Liver (tissue), 9 donors: ENCODE data around the gene ASPHD2. TPM values are rescaled to one million over a fixed set of nuclear protein-coding genes. Genes with fewer than 3 reads are reported as not detected.

Experiments used
- DNase-seq: peaks from one replicate; pipeline ENCODE4 v3.0.0-alpha.2; 2017; ENCODE audit warnings: low spot score
- H3K27ac ChIP-seq, 2 donors: one replicate each; pipeline ENCODE4 v1.7.0; 2013; ENCODE audit warnings: inconsistent platforms in 2 of 2, low read length in 2 of 2, control low read depth in 1 of 2, low read depth in 1 of 2, mild to moderate bottlenecking in 1 of 2
- H3K27me3 ChIP-seq, 4 donors: one replicate each; pipeline versions ENCODE4 v1.6.1 to v1.7.0; 2013; ENCODE audit warnings: low read length in 3 of 4, inconsistent platforms in 1 of 4, mild to moderate bottlenecking in 1 of 4, moderate library complexity in 1 of 4; ENCODE audit not compliant: control insufficient read depth in 4 of 4, insufficient read depth in 4 of 4
- H3K36me3 ChIP-seq, 4 donors: one replicate each; pipeline versions ENCODE4 v1.6.1 to v1.7.0; 2013; ENCODE audit warnings: low read length in 3 of 4, mild to moderate bottlenecking in 3 of 4, low read depth in 1 of 4, moderate library complexity in 1 of 4; ENCODE audit not compliant: control insufficient read depth in 4 of 4, insufficient read depth in 3 of 4
- H3K4me1 ChIP-seq, 4 donors: one replicate each; pipeline versions ENCODE4 v1.6.1 to v1.7.0; 2013; ENCODE audit warnings: low read length in 3 of 4, mild to moderate bottlenecking in 3 of 4, moderate library complexity in 1 of 4; ENCODE audit not compliant: control insufficient read depth in 4 of 4, insufficient read depth in 4 of 4
- H3K4me3 ChIP-seq, 3 donors: one replicate each; pipeline versions ENCODE4 v1.6.1 to v1.7.0; 2013; ENCODE audit warnings: low read length in 3 of 3, control low read depth in 1 of 3, low read depth in 1 of 3, mild to moderate bottlenecking in 1 of 3
- H3K9ac ChIP-seq, 2 donors: one replicate each; pipeline ENCODE4 v1.7.0; 2013; ENCODE audit warnings: low read length in 2 of 2, mild to moderate bottlenecking in 2 of 2, moderate library complexity in 2 of 2, control low read depth in 1 of 2, low read depth in 1 of 2
- H3K9me3 ChIP-seq, 4 donors: one replicate each; pipeline versions ENCODE4 v1.6.1 to v1.7.0; 2013; ENCODE audit warnings: low read length in 3 of 4; ENCODE audit not compliant: control insufficient read depth in 4 of 4
- ATF3 ChIP-seq: IDR thresholded peaks from 2 replicates; pipeline ENCODE4 v1.6.1; 2016; ENCODE audit warnings: antibody characterized with exemption
- CTCF ChIP-seq: fragments of 150-350 bp; IDR thresholded peaks from 2 replicates; pipeline ENCODE4 v1.5.1; 2017; ENCODE audit warnings: improper control_type of control experiment, low read depth, low read length; ENCODE audit not compliant: missing input control
- EGR1 ChIP-seq, 2 donors: IDR thresholded peaks; 2 replicates each; pipeline ENCODE4 v1.6.1; 2016 to 2018; ENCODE audit warnings: antibody characterized with exemption in 2 of 2, low read depth in 2 of 2
- FOXA1 ChIP-seq: IDR thresholded peaks from 2 replicates; pipeline ENCODE4 v1.6.1; 2016; ENCODE audit warnings: antibody characterized with exemption
- FOXA2 ChIP-seq: IDR thresholded peaks from 2 replicates; pipeline ENCODE4 v1.6.1; 2016; ENCODE audit warnings: antibody characterized with exemption
- GABPA ChIP-seq, 2 donors: IDR thresholded peaks in 1 of 2; conservative IDR thresholded peaks in 1 of 2; 2 replicates each; pipeline ENCODE4 v1.6.1; 2016; ENCODE audit warnings: antibody characterized with exemption in 2 of 2, mild to moderate bottlenecking in 1 of 2, moderate library complexity in 1 of 2
- HNF4A ChIP-seq, 2 donors: conservative IDR thresholded peaks; 2 replicates each; pipeline ENCODE4 v1.6.1; 2016; ENCODE audit warnings: antibody characterized with exemption in 2 of 2, mild to moderate bottlenecking in 2 of 2
- HNF4G ChIP-seq: IDR thresholded peaks from 2 replicates; pipeline ENCODE4 v1.6.1; 2016; ENCODE audit warnings: antibody characterized with exemption
- JUND ChIP-seq, 2 donors: IDR thresholded peaks; 2 replicates each; pipeline ENCODE4 v1.6.1; 2016; ENCODE audit warnings: antibody characterized with exemption in 2 of 2
- MAX ChIP-seq: IDR thresholded peaks from 2 replicates; pipeline ENCODE4 v1.6.1; 2016; ENCODE audit warnings: antibody characterized with exemption
- NR2F2 ChIP-seq: IDR thresholded peaks from 2 replicates; pipeline ENCODE4 v1.6.1; 2016; ENCODE audit warnings: antibody characterized with exemption
- RAD21 ChIP-seq, 2 donors: IDR thresholded peaks; 2 replicates each; pipeline ENCODE4 v1.6.1; 2016; ENCODE audit warnings: antibody characterized with exemption in 2 of 2, mild to moderate bottlenecking in 2 of 2
- REST ChIP-seq: IDR thresholded peaks from 2 replicates; pipeline ENCODE4 v1.6.1; 2016; ENCODE audit warnings: antibody characterized with exemption, mild to moderate bottlenecking
- RXRA ChIP-seq, 2 donors: IDR thresholded peaks; 2 replicates each; pipeline ENCODE4 v1.6.1; 2017 to 2018; ENCODE audit warnings: antibody characterized with exemption in 2 of 2, mild to moderate bottlenecking in 1 of 2
- SP1 ChIP-seq: IDR thresholded peaks from 2 replicates; pipeline ENCODE4 v1.6.1; 2018; ENCODE audit warnings: antibody characterized with exemption, mild to moderate bottlenecking
- TAF1 ChIP-seq: conservative IDR thresholded peaks from 2 replicates; pipeline ENCODE4 v1.6.1; 2016; ENCODE audit warnings: antibody characterized with exemption, mild to moderate bottlenecking
- YY1 ChIP-seq: IDR thresholded peaks from 2 replicates; pipeline ENCODE4 v1.6.1; 2016; ENCODE audit warnings: antibody characterized with exemption, mild to moderate bottlenecking
- ZBTB33 ChIP-seq: IDR thresholded peaks from 2 replicates; pipeline ENCODE4 v1.6.1; 2016; ENCODE audit warnings: antibody characterized with exemption
- WGBS: extraction: QIAGEN DNeasy Blood & Tissue Kit; methylation state at CpG from one replicate; pipeline ENCODE4 v1.1.7; 2013; 5-methylcytosine and 5-hydroxymethylcytosine counted together
- polyA plus RNA-seq, 2 donors: library from polyadenylated mRNA; stranded (reverse) in 1 of 2; unstranded in 1 of 2; fragments of 200-250 nt in 1 of 2; fragments of >200 nt in 1 of 2; fragmentation: Nextera tagmentation in 1 of 2; extraction: Ambion mirVana in 1 of 2; gene quantifications; one replicate each; pipeline versions ENCODE4 v1.2.1 to v1.2.3, GENCODE V29; 2013 to 2015
- total RNA-seq, 2 donors: library from RNA; depleted of rRNA; stranded (reverse); fragments of >200 nt; gene quantifications; one replicate each; pipeline ENCODE4 v1.2.3, GENCODE V29; 2014
- donor health status: healthy.
- donor health status: healthy.
- donor health status: healthy.
- donor health status: healthy.
- donor health status: healthy.

The ASPHD2 gene
- total and polyA plus RNA-seq, 4 donors, result 0.12 to 0.47 (median 0.18) TPM

GRCh38 chr22:26484360-26484706, 55.3 kb downstream of the ASPHD2 start:
- H3K4me3 ChIP-seq, result peak overlapping the region; percentile 87 to 100 (median 88)
- 9% methylated on average over 6 of the region's 6 CpGs for WGBS
- no peaks in the 10 kb centered on the region for H3K27me3 ChIP-seq
- no peak for TF ChIP-seq YY1
- no peak for TF ChIP-seq MAX
- TF ChIP-seq ZBTB33, result no peak
- TF ChIP-seq GABPA (IDR thresholded peaks at IDR 0.05 in 1 of 2, conservative IDR thresholded peaks at IDR 0.05 in 1 of 2), result no peak
- TF ChIP-seq EGR1 (IDR thresholded peaks at IDR 0.05; ENCODE audit: low read depth in 2 of 2), result no peak
- no peak for TF ChIP-seq ATF3
- no peak for TF ChIP-seq NR2F2
- TF ChIP-seq FOXA2, result no peak
- no peak for TF ChIP-seq TAF1
- TF ChIP-seq JUND (IDR thresholded peaks at IDR 0.05), result no peak
- TF ChIP-seq REST, result no peak
- no peak for TF ChIP-seq SP1
- TF ChIP-seq FOXA1, result no peak
- TF ChIP-seq CTCF, result no peak
- no peak for TF ChIP-seq RAD21 (IDR thresholded peaks at IDR 0.05)
- no peak for TF ChIP-seq HNF4G
- peak overlapping the region; percentile 82 to 93 for H3K27ac ChIP-seq
- peak overlapping the region; percentile 92 to 93 for H3K9ac ChIP-seq
- DNase-seq, result no peak
- H3K4me1 ChIP-seq, result peaks cover under 1 to 53% (median 48%) of the 10 kb centered on the region in 4 donors
- H3K9me3 ChIP-seq, result no peaks in the 10 kb centered on the region
- peaks cover 0 to 12% (median 10%) of the 10 kb centered on the region in 4 donors for H3K36me3 ChIP-seq

GRCh38 chr22:26485013-26485412, 56.0 kb downstream of the ASPHD2 start:
- 52% methylated on average over 7 of the region's 7 CpGs for WGBS
- peaks cover 0 to 19% (median 17%) of the 10 kb centered on the region in 4 donors for H3K36me3 ChIP-seq
- no peaks in the 10 kb centered on the region for H3K9me3 ChIP-seq
- no peak for DNase-seq
- peak overlapping the region in 1 of 2 donors; percentile 10 for H3K27ac ChIP-seq
- H3K4me3 ChIP-seq, result no peak overlapping the region
- peaks cover 0 to 46% (median 41%) of the 10 kb centered on the region in 4 donors for H3K4me1 ChIP-seq
- no peaks in the 10 kb centered on the region for H3K27me3 ChIP-seq
- peak overlapping the region in 1 of 2 donors; percentile 32 for H3K9ac ChIP-seq
- no peak for TF ChIP-seq RAD21 (IDR thresholded peaks at IDR 0.05)
- no peak for TF ChIP-seq REST
- no peak for TF ChIP-seq HNF4A (conservative IDR thresholded peaks at IDR 0.05)
- no peak for TF ChIP-seq ZBTB33
- TF ChIP-seq GABPA (IDR thresholded peaks at IDR 0.05 in 1 of 2, conservative IDR thresholded peaks at IDR 0.05 in 1 of 2), result no peak
- TF ChIP-seq FOXA1, result no peak
- TF ChIP-seq FOXA2, result no peak
- TF ChIP-seq ATF3, result no peak
- no peak for TF ChIP-seq YY1
- no peak for TF ChIP-seq RXRA (IDR thresholded peaks at IDR 0.05)
